Measurements from ENCODE around the gene OMD.

The OMD gene

GRCh38 chr9:92402826-92403745, 21.2 kb downstream of the OMD start:
- H4K5ac ChIP-seq (ENCODE audit: low read length): no peak overlapping the region
- H3K4ac ChIP-seq (ENCODE audit: low read depth, low read length): no peak overlapping the region
- no peaks in the 10 kb centered on the region for H3K36me3 ChIP-seq (ENCODE audit: control insufficient read depth, insufficient read depth, low read length)
- no peak overlapping the region for H3K23ac ChIP-seq (ENCODE audit: low read length)
- 100% methylated on average over 1 of the region's 5 CpGs for WGBS (ENCODE audit: extremely low coverage, insufficient coverage, low lambda C conversion rate)
- no peaks in the 10 kb centered on the region for H3K79me2 ChIP-seq (ENCODE audit: control insufficient read depth, insufficient read depth, low read length)
- H3K4me3 ChIP-seq (ENCODE audit: low read length): no peak overlapping the region
- H3K9ac ChIP-seq (ENCODE audit: low read length): no peak overlapping the region
- H4K8ac ChIP-seq (ENCODE audit: low read depth, low read length): no peak overlapping the region
- H3K27me3 ChIP-seq (ENCODE audit: insufficient read depth, low read length, poor library complexity): no peaks in the 10 kb centered on the region
- H2BK120ac ChIP-seq (ENCODE audit: low read depth, low read length): no peak overlapping the region
- H2BK5ac ChIP-seq (ENCODE audit: low read length): no peak overlapping the region
- H2BK15ac ChIP-seq (replicated peaks; ENCODE audit: low read depth): no peak overlapping the region
- no peaks in the 10 kb centered on the region for H3K79me1 ChIP-seq (ENCODE audit: low read length)
- no peak overlapping the region for H3K27ac ChIP-seq (ENCODE audit: low read depth, low read length)
- no peak overlapping the region for H3K56ac ChIP-seq (ENCODE audit: low read length)
- no peak overlapping the region for H2AK5ac ChIP-seq (ENCODE audit: low read length)
- DNase-seq: no peak
- H3K18ac ChIP-seq (ENCODE audit: low read length): no peak overlapping the region
- H3K4me2 ChIP-seq (ENCODE audit: low read length): no peak overlapping the region
- no peaks in the 10 kb centered on the region for H3K4me1 ChIP-seq (ENCODE audit: control insufficient read depth, low read depth, low read length)

GRCh38 chr9:92402360-92402759, 21.9 kb downstream of the OMD start:
- Histone ChIP-seq H3K4me2 (ENCODE audit: low read length) (no peak overlapping the region), H2BK15ac (replicated peaks; ENCODE audit: low read depth) (no peak overlapping the region), H3K56ac (ENCODE audit: low read length) (no peak overlapping the region), H3K27ac (ENCODE audit: low read depth, low read length) (no peak overlapping the region), H3K79me2 (ENCODE audit: control insufficient read depth, insufficient read depth, low read length) (no peaks in the 10 kb centered on the region), H3K4ac (ENCODE audit: low read depth, low read length) (no peak overlapping the region), H4K8ac (ENCODE audit: low read depth, low read length) (no peak overlapping the region), H3K18ac (ENCODE audit: low read length) (no peak overlapping the region), H3K27me3 (ENCODE audit: insufficient read depth, low read length, poor library complexity) (no peaks in the 10 kb centered on the region), H2BK120ac (ENCODE audit: low read depth, low read length) (no peak overlapping the region), H3K23ac (ENCODE audit: low read length) (no peak overlapping the region), H4K5ac (ENCODE audit: low read length) (no peak overlapping the region), H3K79me1 (ENCODE audit: low read length) (no peaks in the 10 kb centered on the region), H2AK5ac (ENCODE audit: low read length) (no peak overlapping the region), H3K9ac (ENCODE audit: low read length) (no peak overlapping the region), H3K36me3 (ENCODE audit: control insufficient read depth, insufficient read depth, low read length) (no peaks in the 10 kb centered on the region), H2BK5ac (ENCODE audit: low read length) (no peak overlapping the region), H3K4me3 (ENCODE audit: low read length) (no peak overlapping the region), H3K4me1 (ENCODE audit: control insufficient read depth, low read depth, low read length) (no peaks in the 10 kb centered on the region)
- no peak for DNase-seq
- WGBS (ENCODE audit: extremely low coverage, insufficient coverage, low lambda C conversion rate): no CpG with 5 or more reads among the region's 1 CpG

- H3K79me1 ChIP-seq (ENCODE audit: low read length): no peaks in the 10 kb centered on the region
- H3K27me3 ChIP-seq (ENCODE audit: insufficient read depth, low read length, poor library complexity): no peaks in the 10 kb centered on the region
- no peak overlapping the region for H3K23ac ChIP-seq (ENCODE audit: low read length)
- H3K4me3 ChIP-seq (ENCODE audit: low read length): no peak overlapping the region
- H2AK5ac ChIP-seq (ENCODE audit: low read length): no peak overlapping the region
- H3K9ac ChIP-seq (ENCODE audit: low read length): no peak overlapping the region
- no peaks in the 10 kb centered on the region for H3K4me1 ChIP-seq (ENCODE audit: control insufficient read depth, low read depth, low read length)
- no peak for DNase-seq
- no CpG with 5 or more reads among the region's 3 CpGs for WGBS (ENCODE audit: extremely low coverage, insufficient coverage, low lambda C conversion rate)
- H3K4ac ChIP-seq (ENCODE audit: low read depth, low read length): no peak overlapping the region
- H2BK5ac ChIP-seq (ENCODE audit: low read length): no peak overlapping the region
- H2BK15ac ChIP-seq (replicated peaks; ENCODE audit: low read depth): no peak overlapping the region
- H3K4me2 ChIP-seq (ENCODE audit: low read length): no peak overlapping the region
- H3K56ac ChIP-seq (ENCODE audit: low read length): no peak overlapping the region
- no peak overlapping the region for H4K5ac ChIP-seq (ENCODE audit: low read length)
- H4K8ac ChIP-seq (ENCODE audit: low read depth, low read length): no peak overlapping the region
- no peaks in the 10 kb centered on the region for H3K79me2 ChIP-seq (ENCODE audit: control insufficient read depth, insufficient read depth, low read length)
- no peak overlapping the region for H3K18ac ChIP-seq (ENCODE audit: low read length)
- H2BK120ac ChIP-seq (ENCODE audit: low read depth, low read length): no peak overlapping the region
- H3K27ac ChIP-seq (ENCODE audit: low read depth, low read length): no peak overlapping the region
- H3K36me3 ChIP-seq (ENCODE audit: control insufficient read depth, insufficient read depth, low read length): no peaks in the 10 kb centered on the region
These were observed 26.4 kb downstream of the OMD start for GRCh38 chr9:92397853-92398252.

GRCh38 chr9:92395617-92396016, 28.7 kb downstream of the OMD start:
- Histone ChIP-seq H2AK5ac (ENCODE audit: low read length) (no peak overlapping the region), H3K23ac (ENCODE audit: low read length) (no peak overlapping the region)
- WGBS (ENCODE audit: extremely low coverage, insufficient coverage, low lambda C conversion rate): no CpG with 5 or more reads among the region's 1 CpG

DNA sequence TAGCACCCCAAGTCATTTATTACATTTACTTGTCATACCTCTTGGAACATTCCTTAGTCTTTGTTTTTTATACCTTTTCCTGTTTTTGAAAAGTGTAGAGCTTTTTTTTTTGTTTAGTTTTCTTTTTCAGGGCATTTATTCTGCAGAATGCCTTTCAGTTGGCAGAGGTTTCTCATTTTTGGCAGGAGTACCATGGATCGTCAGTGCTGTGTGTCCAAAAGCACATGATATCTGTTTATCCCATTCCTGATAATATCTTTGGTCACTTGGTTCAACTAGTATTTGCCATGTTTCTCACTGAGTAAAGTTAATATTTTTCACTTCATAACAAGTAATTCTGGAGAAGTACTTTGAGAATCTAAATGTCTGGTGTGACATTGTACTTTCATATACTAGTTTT, 30.6 kb downstream of the OMD start:
- Histone ChIP-seq H3K56ac (ENCODE audit: low read length) (no peak overlapping the region), H3K27ac (ENCODE audit: low read depth, low read length) (no peak overlapping the region), H2BK15ac (replicated peaks; ENCODE audit: low read depth) (no peak overlapping the region), H2AK5ac (ENCODE audit: low read length) (no peak overlapping the region), H3K4me2 (ENCODE audit: low read length) (no peak overlapping the region), H2BK120ac (ENCODE audit: low read depth, low read length) (no peak overlapping the region), H3K18ac (ENCODE audit: low read length) (no peak overlapping the region), H3K23ac (ENCODE audit: low read length) (no peak overlapping the region), H4K8ac (ENCODE audit: low read depth, low read length) (no peak overlapping the region), H4K5ac (ENCODE audit: low read length) (no peak overlapping the region), H3K79me1 (ENCODE audit: low read length) (no peaks in the 10 kb centered on the region), H3K9ac (ENCODE audit: low read length) (no peak overlapping the region), H3K4me3 (ENCODE audit: low read length) (no peak overlapping the region), H3K36me3 (ENCODE audit: control insufficient read depth, insufficient read depth, low read length) (no peaks in the 10 kb centered on the region), H3K4ac (ENCODE audit: low read depth, low read length) (no peak overlapping the region), H2BK5ac (ENCODE audit: low read length) (no peak overlapping the region), H3K4me1 (ENCODE audit: control insufficient read depth, low read depth, low read length) (no peaks in the 10 kb centered on the region), H3K27me3 (ENCODE audit: insufficient read depth, low read length, poor library complexity) (no peaks in the 10 kb centered on the region), H3K79me2 (ENCODE audit: control insufficient read depth, insufficient read depth, low read length) (no peaks in the 10 kb centered on the region)
- no CpG with 5 or more reads among the region's 1 CpG for WGBS (ENCODE audit: extremely low coverage, insufficient coverage, low lambda C conversion rate)
- DNase-seq: no peak

More at GRCh38 chr9:92395617-92396016, 28.7 kb downstream of the OMD start:
- H3K27ac ChIP-seq (ENCODE audit: low read depth, low read length): no peak overlapping the region
- DNase-seq: no peak
- no peak overlapping the region for H2BK5ac ChIP-seq (ENCODE audit: low read length)
- H3K18ac ChIP-seq (ENCODE audit: low read length): no peak overlapping the region
- no peak overlapping the region for H3K4ac ChIP-seq (ENCODE audit: low read depth, low read length)
- H3K4me1 ChIP-seq (ENCODE audit: control insufficient read depth, low read depth, low read length): no peaks in the 10 kb centered on the region
- H4K5ac ChIP-seq (ENCODE audit: low read length): no peak overlapping the region
- no peak overlapping the region for H3K4me2 ChIP-seq (ENCODE audit: low read length)
- H3K36me3 ChIP-seq (ENCODE audit: control insufficient read depth, insufficient read depth, low read length): no peaks in the 10 kb centered on the region
- H3K27me3 ChIP-seq (ENCODE audit: insufficient read depth, low read length, poor library complexity): no peaks in the 10 kb centered on the region
- H3K4me3 ChIP-seq (ENCODE audit: low read length): no peak overlapping the region
- H3K79me1 ChIP-seq (ENCODE audit: low read length): no peaks in the 10 kb centered on the region
- H3K79me2 ChIP-seq (ENCODE audit: control insufficient read depth, insufficient read depth, low read length): no peaks in the 10 kb centered on the region
- no peak overlapping the region for H2BK120ac ChIP-seq (ENCODE audit: low read depth, low read length)
- H3K56ac ChIP-seq (ENCODE audit: low read length): no peak overlapping the region
- H2BK15ac ChIP-seq (replicated peaks; ENCODE audit: low read depth): no peak overlapping the region
- no peak overlapping the region for H3K9ac ChIP-seq (ENCODE audit: low read length)
- H4K8ac ChIP-seq (ENCODE audit: low read depth, low read length): no peak overlapping the region

DNA sequence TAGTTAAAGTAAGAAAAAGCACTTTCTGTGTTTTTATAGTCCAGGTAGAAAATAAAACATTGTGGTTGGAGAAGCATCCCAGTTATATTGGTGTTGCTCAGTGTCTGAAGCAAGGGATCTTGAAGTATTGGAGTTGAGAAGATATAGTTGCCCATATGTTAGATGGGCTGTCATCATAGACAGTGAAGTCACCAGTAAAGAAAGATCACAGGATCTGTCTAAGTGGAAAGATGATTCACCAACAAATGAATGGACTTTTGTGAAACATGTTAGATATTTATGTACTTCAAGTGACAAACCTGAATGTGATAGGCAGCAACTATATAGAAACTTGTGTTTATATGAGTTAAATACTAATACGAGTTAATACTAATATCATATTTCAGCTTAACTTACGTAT, 31.6 kb downstream of the OMD start:
- H2BK120ac ChIP-seq (ENCODE audit: low read depth, low read length): no peak overlapping the region
- no peak overlapping the region for H3K4me2 ChIP-seq (ENCODE audit: low read length)
- DNase-seq: no peak
- H3K9ac ChIP-seq (ENCODE audit: low read length): no peak overlapping the region
- no peaks in the 10 kb centered on the region for H3K36me3 ChIP-seq (ENCODE audit: control insufficient read depth, insufficient read depth, low read length)
- H3K4me3 ChIP-seq (ENCODE audit: low read length): no peak overlapping the region
- no peak overlapping the region for H3K27ac ChIP-seq (ENCODE audit: low read depth, low read length)
- no CpG with 5 or more reads among the region's 2 CpGs for WGBS (ENCODE audit: extremely low coverage, insufficient coverage, low lambda C conversion rate)
- no peaks in the 10 kb centered on the region for H3K79me2 ChIP-seq (ENCODE audit: control insufficient read depth, insufficient read depth, low read length)
- no peaks in the 10 kb centered on the region for H3K79me1 ChIP-seq (ENCODE audit: low read length)
- no peak overlapping the region for H3K4ac ChIP-seq (ENCODE audit: low read depth, low read length)
- H3K23ac ChIP-seq (ENCODE audit: low read length): no peak overlapping the region
- H4K8ac ChIP-seq (ENCODE audit: low read depth, low read length): no peak overlapping the region
- no peaks in the 10 kb centered on the region for H3K27me3 ChIP-seq (ENCODE audit: insufficient read depth, low read length, poor library complexity)
- H2BK15ac ChIP-seq (replicated peaks; ENCODE audit: low read depth): no peak overlapping the region
- H3K4me1 ChIP-seq (ENCODE audit: control insufficient read depth, low read depth, low read length): no peaks in the 10 kb centered on the region
- H4K5ac ChIP-seq (ENCODE audit: low read length): no peak overlapping the region
- no peak overlapping the region for H2AK5ac ChIP-seq (ENCODE audit: low read length)
- no peak overlapping the region for H3K18ac ChIP-seq (ENCODE audit: low read length)
- no peak overlapping the region for H2BK5ac ChIP-seq (ENCODE audit: low read length)
- no peak overlapping the region for H3K56ac ChIP-seq (ENCODE audit: low read length)
